MCF 10A (cell line): ENCODE results near the gene VWF. TPM values are rescaled to one million over a fixed set of nuclear protein-coding genes. Genes with fewer than 3 reads are reported as not detected.

ENCODE experiments used
- BruUV-seq: library from RNA; stranded (reverse); fragments of 400-500 nt; replicated peaks from 2 replicates; lab custom pipeline; 2021; lab: Mats Ljungman, UMichigan
- CTCF ChIA-PET: fragments of 300-600 bp; sonication (Branson Sonifier 250); formaldehyde crosslinking; extraction: SDS; loops from one replicate; lab custom pipeline; 2021; ENCODE audit warnings: antibody characterized with exemption, inconsistent platforms; lab: Yijun Ruan, JAX
- POLR2A ChIA-PET: fragments of 300-600, 350-650 bp; sonication (Branson Sonifier 250); formaldehyde crosslinking; extraction: SDS; loops from one replicate; lab custom pipeline; 2020; ENCODE audit warnings: antibody characterized with exemption, inconsistent platforms; lab: Yijun Ruan, JAX
- DNase-seq: peaks from one replicate; pipeline ENCODE4 v3.0.0-alpha.2; 2018; ENCODE audit not compliant: unreplicated experiment
- H3K27ac Mint-ChIP-seq: one replicate; pipeline ENCODE4 v1.8.0; 2022; ENCODE audit warnings: mild to moderate bottlenecking, low read depth, mixed read lengths; ENCODE audit not compliant: unreplicated experiment
- H3K27me3 Mint-ChIP-seq: one replicate; pipeline ENCODE4 v1.8.0; 2022; ENCODE audit warnings: mixed read lengths; ENCODE audit not compliant: insufficient read depth, unreplicated experiment
- H3K36me3 Mint-ChIP-seq: one replicate; pipeline ENCODE4 v1.8.0; 2022; ENCODE audit warnings: mild to moderate bottlenecking, moderate library complexity, mixed read lengths; ENCODE audit not compliant: insufficient read depth, unreplicated experiment
- H3K4me1 Mint-ChIP-seq: one replicate; pipeline ENCODE4 v1.8.0; 2022; ENCODE audit warnings: mixed read lengths; ENCODE audit not compliant: insufficient read depth, unreplicated experiment
- H3K4me3 Mint-ChIP-seq: one replicate; pipeline ENCODE4 v1.8.0; 2022; ENCODE audit warnings: mild to moderate bottlenecking, moderate library complexity, mixed read lengths; ENCODE audit not compliant: unreplicated experiment
- H3K9me3 Mint-ChIP-seq: one replicate; pipeline ENCODE4 v1.8.0; 2022; ENCODE audit warnings: mixed read lengths; ENCODE audit not compliant: unreplicated experiment
- intact Hi-C: fragments of 100-400 bp; cut with micrococcal nuclease; formaldehyde crosslinking; loops from 2 replicates; pipeline ENCODE4 v1.14.1; 2022
- total RNA-seq: library from RNA; stranded (reverse); gene quantifications from 2 replicates; pipeline ENCODE4 v1.2.3, GENCODE V29; 2022
- TF ChIP-seq, protein P1 (sequence below): fragments of 200-600 bp; IDR thresholded peaks from one replicate; pipeline ENCODE4 v1.8.0; 2022; ENCODE audit warnings: antibody characterized with exemption, mild to moderate bottlenecking; ENCODE audit not compliant: unreplicated experiment

The VWF gene
- total RNA-seq, 1 experiment from 2014 or later, result not detected

DNA sequence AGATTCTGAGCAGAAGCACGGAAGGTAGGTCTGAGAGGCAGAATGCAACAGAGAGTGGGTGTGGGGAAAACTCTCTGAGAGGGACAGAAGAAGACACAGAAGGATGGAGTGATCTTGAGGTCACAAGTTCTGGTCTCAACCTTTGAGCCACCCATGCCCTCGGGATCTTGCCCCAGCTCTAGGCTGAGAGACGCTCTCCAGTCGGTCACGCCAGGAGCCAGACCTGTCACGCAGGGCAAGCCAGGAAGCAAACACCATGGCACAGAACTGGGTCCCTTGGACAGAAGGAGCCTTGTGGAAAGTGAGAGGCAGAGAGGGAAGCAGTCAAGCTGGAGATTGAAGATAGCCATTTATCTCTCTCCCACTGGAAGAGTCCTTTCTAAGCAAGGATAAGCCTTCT, 79.0 kb downstream of the VWF start:
- no peaks in the 10 kb centered on the region for H3K9me3 Mint-ChIP-seq
- H3K4me3 Mint-ChIP-seq, result no peak overlapping the region
- DNase-seq, result no peak
- peaks cover 21% of the 10 kb centered on the region for H3K4me1 Mint-ChIP-seq
- CTCF ChIA-PET, result interaction anchor here (1.0 to 2.1 kb wide), 5 partner anchors 54 to 79 kb away, joined by 4 to 21 read pairs (median 5); no protein-coding TSS in a partner anchor
- BruUV-seq, result no TSS peak
- TF ChIP-seq, protein P1, sequence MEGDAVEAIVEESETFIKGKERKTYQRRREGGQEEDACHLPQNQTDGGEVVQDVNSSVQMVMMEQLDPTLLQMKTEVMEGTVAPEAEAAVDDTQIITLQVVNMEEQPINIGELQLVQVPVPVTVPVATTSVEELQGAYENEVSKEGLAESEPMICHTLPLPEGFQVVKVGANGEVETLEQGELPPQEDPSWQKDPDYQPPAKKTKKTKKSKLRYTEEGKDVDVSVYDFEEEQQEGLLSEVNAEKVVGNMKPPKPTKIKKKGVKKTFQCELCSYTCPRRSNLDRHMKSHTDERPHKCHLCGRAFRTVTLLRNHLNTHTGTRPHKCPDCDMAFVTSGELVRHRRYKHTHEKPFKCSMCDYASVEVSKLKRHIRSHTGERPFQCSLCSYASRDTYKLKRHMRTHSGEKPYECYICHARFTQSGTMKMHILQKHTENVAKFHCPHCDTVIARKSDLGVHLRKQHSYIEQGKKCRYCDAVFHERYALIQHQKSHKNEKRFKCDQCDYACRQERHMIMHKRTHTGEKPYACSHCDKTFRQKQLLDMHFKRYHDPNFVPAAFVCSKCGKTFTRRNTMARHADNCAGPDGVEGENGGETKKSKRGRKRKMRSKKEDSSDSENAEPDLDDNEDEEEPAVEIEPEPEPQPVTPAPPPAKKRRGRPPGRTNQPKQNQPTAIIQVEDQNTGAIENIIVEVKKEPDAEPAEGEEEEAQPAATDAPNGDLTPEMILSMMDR, result no peak
- intact Hi-C loops, result no loop called here
- no peaks in the 10 kb centered on the region for H3K27me3 Mint-ChIP-seq
- H3K36me3 Mint-ChIP-seq, result no peaks in the 10 kb centered on the region
- no peak overlapping the region for H3K27ac Mint-ChIP-seq
- POLR2A ChIA-PET, result no interaction called here

DNA sequence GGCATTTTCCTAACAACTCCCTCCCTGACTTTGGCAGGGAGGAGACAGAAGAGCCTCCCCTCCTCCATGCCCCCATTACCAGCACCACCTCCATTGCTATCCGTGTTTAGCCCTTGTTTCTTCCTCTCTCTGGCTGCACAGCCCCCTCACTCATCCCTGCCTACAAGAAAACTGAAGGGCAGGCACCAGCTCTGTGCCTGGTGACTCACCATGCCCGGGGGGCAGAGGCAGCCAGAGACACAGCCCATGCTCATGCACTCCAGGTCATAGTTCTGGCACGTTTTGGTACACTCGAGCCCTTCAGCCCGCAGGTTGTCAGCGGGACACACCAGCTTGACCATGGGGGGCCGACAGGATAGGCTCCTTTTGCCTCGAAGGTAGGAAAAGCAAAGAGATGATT, 80.4 kb downstream of the VWF start:
- DNase-seq, result peak; percentile 79
- H3K4me3 Mint-ChIP-seq, result no peak overlapping the region
- peaks cover 21% of the 10 kb centered on the region for H3K4me1 Mint-ChIP-seq
- H3K27ac Mint-ChIP-seq, result no peak overlapping the region
- TF ChIP-seq, protein P1, result no peak
- no peaks in the 10 kb centered on the region for H3K9me3 Mint-ChIP-seq
- BruUV-seq, result no TSS peak
- ChIA-PET CTCF (interaction anchor here (0.9 to 2.1 kb wide), 3 partner anchors 55 to 241 kb away, joined by 3 to 10 read pairs (median 4); no protein-coding TSS in a partner anchor), POLR2A (interaction anchor here (0.5 kb wide), 1 partner anchor 243 kb away, joined by 3 read pairs; no protein-coding TSS in a partner anchor)
- H3K27me3 Mint-ChIP-seq, result no peaks in the 10 kb centered on the region
- intact Hi-C loops, result no loop called here
- H3K36me3 Mint-ChIP-seq, result no peaks in the 10 kb centered on the region

DNA sequence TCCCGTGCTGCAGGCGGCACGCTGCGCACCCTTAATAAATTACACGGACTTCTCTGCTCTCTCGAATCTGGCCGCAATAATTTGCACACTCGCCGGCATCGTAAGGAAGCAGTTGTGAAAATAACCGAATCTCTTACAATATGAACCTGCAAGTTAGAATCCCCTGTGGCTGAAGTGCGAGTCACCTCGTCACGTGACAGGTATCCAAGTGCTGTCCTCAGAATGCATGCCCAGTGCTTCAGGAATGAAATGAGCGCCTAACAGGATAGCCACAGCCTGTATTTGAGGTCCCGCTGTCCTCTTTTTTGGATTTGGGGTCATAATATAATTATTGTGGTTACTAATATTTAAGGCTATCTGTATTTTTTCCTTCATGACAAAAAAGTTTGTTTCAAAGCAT, 82.0 kb downstream of the VWF start:
- intact Hi-C loops, result no loop called here
- no peak overlapping the region for H3K27ac Mint-ChIP-seq
- no peaks in the 10 kb centered on the region for H3K9me3 Mint-ChIP-seq
- no peaks in the 10 kb centered on the region for H3K36me3 Mint-ChIP-seq
- H3K4me3 Mint-ChIP-seq, result no peak overlapping the region
- no TSS peak for BruUV-seq
- TF ChIP-seq, protein P1, result no peak
- POLR2A ChIA-PET, result no interaction called here
- H3K27me3 Mint-ChIP-seq, result no peaks in the 10 kb centered on the region
- CTCF ChIA-PET, result interaction anchor here (1.0 to 6.4 kb wide), 4 partner anchors 35 to 56 kb away, joined by 3 to 262 read pairs (median 4); no protein-coding TSS in a partner anchor
- peaks cover 17% of the 10 kb centered on the region for H3K4me1 Mint-ChIP-seq
- DNase-seq, result peak; percentile 38

DNA sequence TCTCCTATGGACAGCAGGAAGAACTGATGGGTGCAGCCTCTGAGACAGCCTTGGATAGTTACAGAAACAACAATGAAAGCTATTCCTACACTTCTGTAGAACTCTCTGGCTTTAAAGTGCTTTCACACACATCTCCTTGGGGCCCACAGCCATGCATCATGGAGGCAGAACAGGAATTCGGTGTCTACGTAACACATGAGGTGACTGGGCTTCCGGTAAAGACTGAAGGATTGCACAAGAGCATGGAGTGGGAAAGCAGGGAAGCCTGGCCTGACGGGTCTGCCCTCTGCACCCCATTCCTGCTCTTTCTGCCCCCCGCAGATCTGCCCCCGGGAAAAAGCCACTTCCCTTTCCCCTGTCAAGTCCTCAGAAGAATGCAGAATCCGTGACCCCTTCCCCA, 82.6 kb downstream of the VWF start:
- intact Hi-C loops, result loop anchor here (2.0 kb wide), 1 partner anchor 1185 kb away; no protein-coding TSS in a partner anchor
- Mint-ChIP-seq H3K4me3 (no peak overlapping the region), H3K36me3 (no peaks in the 10 kb centered on the region), H3K27me3 (no peaks in the 10 kb centered on the region), H3K27ac (no peak overlapping the region), H3K9me3 (no peaks in the 10 kb centered on the region), H3K4me1 (peaks cover 11% of the 10 kb centered on the region)
- CTCF ChIA-PET, result interaction anchor here (0.6 to 6.4 kb wide), 6 partner anchors 34 to 944 kb away, joined by 3 to 262 read pairs (median 3); no protein-coding TSS in a partner anchor
- peak; percentile 45 for DNase-seq
- POLR2A ChIA-PET, result no interaction called here
- TF ChIP-seq, protein P1, result no peak
- BruUV-seq, result no TSS peak
